SU-DHL-6 (cell line): Measurements from ENCODE around the gene TMEM170B.

Experiments
- EZH2phosphoT487 ChIP-seq: fragments of 200-600 bp; sonication (generic), shearing (Covaris generic); conservative IDR thresholded peaks from 2 replicates; pipeline ENCODE4 v1.6.1; 2018; ENCODE audit warnings: mild to moderate bottlenecking, antibody characterized with exemption, low read length, moderate library complexity, mixed read lengths
- TF ChIP-seq, protein P1 (sequence below): fragments of 200-600 bp; sonication (generic); IDR thresholded peaks from one replicate; pipeline ENCODE4 v1.5.1; 2017; ENCODE audit warnings: antibody characterized with exemption, mild to moderate bottlenecking, low read length, moderate library complexity; ENCODE audit not compliant: insufficient read depth, poor library complexity, severe bottlenecking

GRCh38 chr6:11538819-11539468 lies 1.4 kb downstream of the TMEM170B start:
- TF ChIP-seq, protein P1, sequence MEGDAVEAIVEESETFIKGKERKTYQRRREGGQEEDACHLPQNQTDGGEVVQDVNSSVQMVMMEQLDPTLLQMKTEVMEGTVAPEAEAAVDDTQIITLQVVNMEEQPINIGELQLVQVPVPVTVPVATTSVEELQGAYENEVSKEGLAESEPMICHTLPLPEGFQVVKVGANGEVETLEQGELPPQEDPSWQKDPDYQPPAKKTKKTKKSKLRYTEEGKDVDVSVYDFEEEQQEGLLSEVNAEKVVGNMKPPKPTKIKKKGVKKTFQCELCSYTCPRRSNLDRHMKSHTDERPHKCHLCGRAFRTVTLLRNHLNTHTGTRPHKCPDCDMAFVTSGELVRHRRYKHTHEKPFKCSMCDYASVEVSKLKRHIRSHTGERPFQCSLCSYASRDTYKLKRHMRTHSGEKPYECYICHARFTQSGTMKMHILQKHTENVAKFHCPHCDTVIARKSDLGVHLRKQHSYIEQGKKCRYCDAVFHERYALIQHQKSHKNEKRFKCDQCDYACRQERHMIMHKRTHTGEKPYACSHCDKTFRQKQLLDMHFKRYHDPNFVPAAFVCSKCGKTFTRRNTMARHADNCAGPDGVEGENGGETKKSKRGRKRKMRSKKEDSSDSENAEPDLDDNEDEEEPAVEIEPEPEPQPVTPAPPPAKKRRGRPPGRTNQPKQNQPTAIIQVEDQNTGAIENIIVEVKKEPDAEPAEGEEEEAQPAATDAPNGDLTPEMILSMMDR, result no peak
- no peak for TF ChIP-seq EZH2phosphoT487
